HG02938 (cell line): ENCODE results near the gene TMEM176B.
"Not testable (repeated sequence)": the region's sequence is repeated elsewhere in the genome, so short reads cannot be mapped to it uniquely, and the experiment has no call there.

Experiments used
- ATAC-seq: cut with Tn5 transposase; IDR thresholded peaks from one replicate; pipeline ENCODE4 v1.9.1; 2021; ENCODE audit warnings: mild to moderate bottlenecking, moderate library complexity; ENCODE audit not compliant: unreplicated experiment

The TMEM176B gene

GRCh38 chr7:150823484-150824126 lies 23.4 kb upstream of the TMEM176B start:
- no peak for ATAC-seq

- no peak for ATAC-seq
Observed at GRCh38 chr7:150823043-150823442, 22.9 kb upstream of the TMEM176B start.

- no peak for ATAC-seq
Observed at GRCh38 chr7:150820578-150821198, 20.5 kb upstream of the TMEM176B start.

- ATAC-seq = no peak
Observed at GRCh38 chr7:150820148-150820547, 20.0 kb upstream of the TMEM176B start.

GRCh38 chr7:150818971-150819370 lies 18.8 kb upstream of the TMEM176B start:
- no peak for ATAC-seq

- no peak for ATAC-seq
Observed at GRCh38 chr7:150814328-150815001, 14.3 kb upstream of the TMEM176B start.

GRCh38 chr7:150807616-150808438 lies 7.7 kb upstream of the TMEM176B start:
- not testable (repeated sequence) for ATAC-seq

GRCh38 chr7:150806863-150807262 lies 6.7 kb upstream of the TMEM176B start:
- ATAC-seq = no peak

GRCh38 chr7:150806454-150806853 lies 6.3 kb upstream of the TMEM176B start:
- no peak for ATAC-seq

- ATAC-seq = no peak
Observed at GRCh38 chr7:150805864-150806263, 5.7 kb upstream of the TMEM176B start.

GRCh38 chr7:150804802-150805201 lies 4.6 kb upstream of the TMEM176B start:
- no peak for ATAC-seq

GRCh38 chr7:150803161-150803860 lies 3.1 kb upstream of the TMEM176B start:
- ATAC-seq = no peak

GRCh38 chr7:150801946-150802771 lies 2.0 kb upstream of the TMEM176B start:
- no peak for ATAC-seq

GRCh38 chr7:150801242-150801945 lies 1.2 kb upstream of the TMEM176B start:
- ATAC-seq = no peak

GRCh38 chr7:150800581-150801241 lies 547 bp upstream of the TMEM176B start, which contains the start of gene TMEM176A:
TSS of gene TMEM176A (plus strand) at chr7:150800769. CDS start at chr7:150801551, 782 bp downstream.
- no peak for ATAC-seq

GRCh38 chr7:150799156-150799555 lies 1.0 kb downstream of the TMEM176B start:
- ATAC-seq = no peak

GRCh38 chr7:150797661-150798060 lies 2.5 kb downstream of the TMEM176B start:
- ATAC-seq = no peak

- ATAC-seq = no peak
Observed at GRCh38 chr7:150793569-150794238, 6.5 kb downstream of the TMEM176B start.
